ENCODE measurements around the gene PXN.

The PXN gene

GRCh38 chr12:120265473-120266179 is at the start of gene PXN:
PXN (minus strand) TSS chr12:120265730; CDS start chr12:120265629, 101 bp downstream.
- peak; percentile 85 for DNase-seq (ENCODE audit: low spot score)

GRCh38 chr12:120314220-120314619 is 48.7 kb upstream of the PXN start:
- no peak for DNase-seq (ENCODE audit: low spot score)

GRCh38 chr12:120301962-120302815 is 36.7 kb upstream of the PXN start, which contains the start of gene SIRT4:
SIRT4 (plus strand) TSS chr12:120302321; CDS start chr12:120303562, 1,241 bp downstream.
- peak; percentile 97 for DNase-seq (ENCODE audit: low spot score)

GRCh38 chr12:120292661-120293531 is 27.4 kb upstream of the PXN start, which contains the start of gene RNU4-1:
RNU4-1 (minus strand) TSS chr12:120293237.
- DNase-seq (ENCODE audit: low spot score) = peak; percentile 85

GRCh38 chr12:120292411-120292660 is 26.8 kb upstream of the PXN start:
- DNase-seq (ENCODE audit: low spot score) = no peak

- no peak for DNase-seq (ENCODE audit: low spot score)
Observed at GRCh38 chr12:120290609-120291305, 25.2 kb upstream of the PXN start.

- DNase-seq (ENCODE audit: low spot score) = no peak
Observed at GRCh38 chr12:120287491-120287890, 22.0 kb upstream of the PXN start.

DNA sequence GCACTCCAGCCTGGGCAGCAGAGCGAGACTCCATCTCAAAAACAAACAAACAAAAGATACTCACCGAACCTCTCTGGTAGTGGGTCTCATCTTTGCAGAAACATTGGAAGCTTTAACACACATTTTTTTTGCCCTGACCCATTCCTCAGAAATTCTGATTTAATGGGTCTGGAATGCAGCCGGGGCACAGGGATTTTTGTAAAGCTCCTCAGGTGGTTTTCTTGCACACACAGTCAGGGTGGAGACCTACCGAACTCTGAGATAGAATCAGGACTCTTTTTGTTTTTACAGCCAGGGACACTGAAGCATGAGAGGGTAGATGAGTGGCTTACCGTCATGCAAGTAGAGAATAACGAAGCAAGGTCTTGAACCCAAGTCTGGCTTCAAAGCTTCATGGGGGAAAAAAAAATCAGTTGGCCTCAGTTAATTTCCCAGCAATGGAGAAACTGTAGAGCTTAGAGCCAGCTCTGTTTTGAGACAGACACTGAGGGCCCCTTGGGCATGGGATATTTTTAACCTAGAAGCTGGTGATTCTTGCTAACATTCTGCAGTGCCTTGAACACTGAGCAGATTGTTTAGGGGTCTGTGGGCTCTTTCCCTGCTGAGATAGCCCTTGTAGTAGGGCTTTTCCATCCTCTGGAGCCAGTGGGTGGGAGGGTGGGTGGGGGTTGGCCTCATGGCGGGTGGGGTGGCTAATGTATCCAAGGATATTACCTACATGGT is 21.4 kb upstream of the PXN start:
- no peak for DNase-seq (ENCODE audit: low spot score)

DNA sequence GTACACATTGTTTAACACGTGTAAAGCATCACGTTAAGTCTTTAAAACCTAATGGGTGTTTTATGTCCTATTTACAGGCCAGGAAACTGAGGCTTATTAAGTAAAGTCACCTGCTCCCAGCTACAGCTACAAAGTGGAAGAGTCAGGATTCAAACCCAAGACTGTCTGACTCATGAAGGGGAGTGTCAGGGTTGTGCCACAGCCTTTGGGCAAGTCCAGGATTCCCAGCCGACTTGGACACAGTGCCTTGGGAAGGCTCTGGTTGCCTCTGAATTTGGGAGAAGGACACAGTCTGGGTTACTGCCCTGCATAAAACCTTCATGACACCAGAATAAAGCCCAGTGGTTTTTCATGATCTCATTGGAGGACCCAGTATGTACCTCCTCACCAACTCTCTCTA is 18.9 kb upstream of the PXN start:
- DNase-seq (ENCODE audit: low spot score) = no peak

GRCh38 chr12:120283318-120283717 is 17.8 kb upstream of the PXN start:
- DNase-seq (ENCODE audit: low spot score) = no peak

DNA sequence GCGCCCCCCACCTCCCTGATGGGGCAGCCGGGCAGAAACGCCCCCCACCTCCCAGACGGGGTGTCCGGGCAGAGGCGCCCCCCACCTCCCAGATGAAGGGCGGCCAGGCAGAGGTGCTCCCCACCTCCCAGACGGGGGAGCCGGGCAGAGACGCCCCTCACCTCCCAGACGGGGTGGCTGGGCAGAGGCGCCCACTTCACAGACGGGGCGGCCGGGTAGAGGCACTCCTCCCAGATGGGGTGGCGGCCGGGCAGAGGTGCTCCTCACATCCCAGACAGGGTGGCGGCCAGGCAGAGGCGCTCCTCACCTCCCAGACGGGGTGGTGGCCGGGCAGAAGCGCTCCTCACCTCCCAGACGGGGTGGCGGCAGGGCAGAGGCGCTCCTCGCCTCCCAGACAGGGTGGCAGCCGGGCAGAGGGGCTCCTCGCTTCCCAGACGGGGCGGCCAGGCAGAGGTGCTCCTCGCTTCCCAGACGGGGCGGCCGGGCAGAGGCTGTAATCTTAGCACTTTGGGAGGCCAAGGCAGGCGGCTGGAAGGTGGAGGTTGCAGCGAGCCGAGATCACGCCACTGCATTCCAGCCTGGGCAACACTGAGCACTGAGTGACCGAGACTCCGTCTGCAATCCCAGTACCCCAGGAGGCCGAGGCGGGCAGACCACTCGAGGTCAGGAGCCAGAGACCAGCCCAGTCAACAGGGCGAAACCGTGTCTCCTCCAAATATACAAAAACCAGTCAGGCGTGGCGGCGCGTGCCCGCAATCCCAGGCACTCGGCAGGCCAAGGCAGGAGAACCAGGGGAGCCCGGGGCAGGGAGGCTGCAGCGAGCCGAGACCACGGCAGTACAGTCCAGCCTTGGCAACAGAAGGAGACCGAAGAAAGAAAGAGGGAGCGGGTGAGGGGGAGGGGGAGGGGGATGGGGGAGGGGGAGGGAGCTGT is 12.9 kb upstream of the PXN start:
- DNase-seq (ENCODE audit: low spot score) = no peak

GRCh38 chr12:120276734-120277133 is 11.2 kb upstream of the PXN start:
- DNase-seq (ENCODE audit: low spot score) = no peak

GRCh38 chr12:120267736-120268135 is 2.2 kb upstream of the PXN start:
- no peak for DNase-seq (ENCODE audit: low spot score)

GRCh38 chr12:120266180-120266870 is 795 bp upstream of the PXN start:
- DNase-seq (ENCODE audit: low spot score) = no peak

- no peak for DNase-seq (ENCODE audit: low spot score)
Observed at GRCh38 chr12:120264904-120265472, 542 bp downstream of the PXN start.

DNA sequence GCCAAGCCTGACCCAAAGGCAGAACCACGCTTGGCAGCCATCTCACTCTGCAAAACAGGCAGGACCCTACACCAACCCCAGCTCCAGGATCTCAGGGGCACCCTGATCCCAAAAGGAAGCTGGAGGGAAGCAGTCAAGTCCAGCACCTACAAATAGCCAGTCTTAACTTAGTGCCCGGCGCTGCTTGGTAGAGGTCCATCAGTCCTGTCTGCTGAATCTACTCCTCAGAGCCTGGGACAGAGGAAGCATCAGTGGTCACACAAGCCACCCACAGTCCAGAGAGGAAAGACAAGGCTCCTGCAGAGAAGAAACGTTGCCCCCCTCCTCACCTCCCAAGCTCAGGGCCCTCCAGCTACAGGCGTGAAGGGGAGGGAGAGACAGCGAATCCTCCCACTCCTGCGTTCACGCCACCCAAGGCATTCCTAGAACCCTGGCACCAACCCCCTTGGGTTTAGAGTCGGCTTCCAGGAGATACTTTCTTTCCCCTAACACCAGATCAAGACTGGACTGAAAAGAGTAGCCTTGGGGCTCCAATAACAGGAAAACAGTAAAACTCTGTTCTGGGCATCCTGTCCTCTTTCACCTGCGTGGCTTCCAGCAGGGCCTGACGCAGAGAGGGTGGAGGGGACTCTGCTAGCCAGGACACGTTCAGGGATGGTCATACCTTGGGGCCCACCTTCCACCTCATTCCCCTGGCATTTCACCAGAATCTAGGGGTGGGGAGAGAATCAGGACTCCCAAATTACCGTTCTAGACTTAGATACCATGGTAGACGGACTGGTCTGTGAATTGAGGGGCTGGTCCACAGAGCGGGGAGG is 1.2 kb downstream of the PXN start:
- no peak for DNase-seq (ENCODE audit: low spot score)

DNA sequence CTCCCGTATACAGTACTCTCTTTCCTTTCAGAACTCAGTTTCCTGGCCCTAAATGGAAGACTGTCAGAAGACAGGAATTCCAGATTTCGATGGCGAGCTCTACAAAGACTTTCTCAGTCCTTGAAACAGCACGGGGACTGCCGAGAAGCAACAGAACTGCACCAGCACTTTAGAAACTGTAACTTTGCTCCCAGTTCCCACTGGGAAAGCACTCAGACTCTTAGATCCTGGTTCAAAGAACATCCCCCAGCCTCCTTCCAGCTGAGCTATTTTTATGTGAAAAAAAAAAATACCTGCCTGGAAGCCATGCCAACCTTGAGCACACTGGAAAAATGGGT is 1.8 kb downstream of the PXN start:
- DNase-seq (ENCODE audit: low spot score) = no peak

Data from Ammon's horn (tissue), 1 donor.